Fibroblast of lung (primary cell): ENCODE data around the gene CAMTA1. TPM values are rescaled to one million over a fixed set of nuclear protein-coding genes. Genes with fewer than 3 reads are reported as not detected.

ENCODE experiments used
- DNase-seq, 2 donors: peaks; one replicate each; pipeline versions ENCODE4 v3.0.0 to v3.0.0-alpha.2; 2010; ENCODE audit warnings: low read depth in 2 of 2
- H2AFZ ChIP-seq: 2 replicates; pipeline ENCODE4 v1.5.1; 2012; ENCODE audit warnings: low read length, control low read depth, inconsistent platforms
- H3K27ac ChIP-seq: 2 replicates; pipeline ENCODE4 v1.5.1; 2011; ENCODE audit warnings: low read length, control low read depth; ENCODE audit not compliant: insufficient read depth
- H3K27me3 ChIP-seq: 2 replicates; pipeline ENCODE4 v1.5.1; 2011; ENCODE audit warnings: mild to moderate bottlenecking, low read length; ENCODE audit not compliant: control insufficient read depth, insufficient read depth
- H3K36me3 ChIP-seq: 2 replicates; pipeline ENCODE4 v1.5.1; 2011; ENCODE audit warnings: low read length; ENCODE audit not compliant: control insufficient read depth, insufficient read depth
- H3K4me1 ChIP-seq: 2 replicates; pipeline ENCODE4 v1.5.1; 2011; ENCODE audit warnings: low read length; ENCODE audit not compliant: control insufficient read depth, insufficient read depth; ENCODE audit errors: extremely low read depth
- H3K4me2 ChIP-seq: 2 replicates; pipeline ENCODE4 v1.5.1; 2011; ENCODE audit warnings: low read length, control low read depth; ENCODE audit not compliant: insufficient read depth; ENCODE audit errors: extremely low read depth
- H3K4me3 ChIP-seq, 4 experiments: fragments of 200-600 bp in 1 of 4; sonication (generic) in 1 of 4; replicated peaks in 1 of 4; 2 replicates each; pipeline ENCODE4 v1.5.1; 2011 to 2016; ENCODE audit warnings: low read length in 4 of 4, low read depth in 3 of 4, mild to moderate bottlenecking in 3 of 4, control low read depth in 2 of 4, inconsistent platforms in 1 of 4, mixed read lengths in 1 of 4; ENCODE audit not compliant: insufficient read depth in 1 of 4; ENCODE audit errors: control extremely low read depth in 1 of 4
- H3K79me2 ChIP-seq: 2 replicates; pipeline ENCODE4 v1.5.1; 2012; ENCODE audit warnings: mild to moderate bottlenecking, low read length, inconsistent platforms; ENCODE audit not compliant: control insufficient read depth, insufficient read depth
- H3K9ac ChIP-seq: 2 replicates; pipeline ENCODE4 v1.5.1; 2011; ENCODE audit warnings: mild to moderate bottlenecking, low read length, control low read depth; ENCODE audit not compliant: insufficient read depth
- H3K9me3 ChIP-seq: 2 replicates; pipeline ENCODE4 v1.5.1; 2012; ENCODE audit warnings: low read depth, low read length; ENCODE audit not compliant: control insufficient read depth, insufficient read depth
- H4K20me1 ChIP-seq: 2 replicates; pipeline ENCODE4 v1.5.1; 2011; ENCODE audit warnings: low read length; ENCODE audit not compliant: control insufficient read depth, insufficient read depth; ENCODE audit errors: extremely low read depth
- EZH2 ChIP-seq: IDR thresholded peaks from 2 replicates; pipeline ENCODE4 v1.5.1; 2012; ENCODE audit warnings: low read length, control low read depth, mild to moderate bottlenecking; ENCODE audit errors: missing control alignments
- polyA plus RNA-seq, 2 donors: library from polyadenylated mRNA; depleted of rRNA in 1 of 2; stranded (reverse) in 1 of 2; unstranded in 1 of 2; fragments of >200 nt; gene quantifications; 2 replicates each; pipeline ENCODE4 v1.2.1, GENCODE V29; 2011 to 2012; ENCODE audit warnings: missing spikeins in 1 of 2
- total RNA-seq: library from RNA; depleted of rRNA; stranded (reverse); fragments of >200 nt; gene quantifications from 2 replicates; pipeline ENCODE4 v1.2.1, GENCODE V29; 2014
- TF ChIP-seq, protein P1 (sequence below), 2 donors: IDR thresholded peaks in 1 of 2; conservative IDR thresholded peaks in 1 of 2; 1 replicate in 1 of 2; 2 replicates in 1 of 2; pipeline ENCODE4 v1.5.1; 2011 to 2012; ENCODE audit warnings: low read length in 2 of 2, control low read depth in 1 of 2, inconsistent platforms in 1 of 2, low read depth in 1 of 2, mild to moderate bottlenecking in 1 of 2

CAMTA1 gene
- total and polyA plus RNA-seq, 2 donors (not counting 1 experiment from before 2014, with no cell fraction given) = 47.6 to 86.0 TPM

DNA sequence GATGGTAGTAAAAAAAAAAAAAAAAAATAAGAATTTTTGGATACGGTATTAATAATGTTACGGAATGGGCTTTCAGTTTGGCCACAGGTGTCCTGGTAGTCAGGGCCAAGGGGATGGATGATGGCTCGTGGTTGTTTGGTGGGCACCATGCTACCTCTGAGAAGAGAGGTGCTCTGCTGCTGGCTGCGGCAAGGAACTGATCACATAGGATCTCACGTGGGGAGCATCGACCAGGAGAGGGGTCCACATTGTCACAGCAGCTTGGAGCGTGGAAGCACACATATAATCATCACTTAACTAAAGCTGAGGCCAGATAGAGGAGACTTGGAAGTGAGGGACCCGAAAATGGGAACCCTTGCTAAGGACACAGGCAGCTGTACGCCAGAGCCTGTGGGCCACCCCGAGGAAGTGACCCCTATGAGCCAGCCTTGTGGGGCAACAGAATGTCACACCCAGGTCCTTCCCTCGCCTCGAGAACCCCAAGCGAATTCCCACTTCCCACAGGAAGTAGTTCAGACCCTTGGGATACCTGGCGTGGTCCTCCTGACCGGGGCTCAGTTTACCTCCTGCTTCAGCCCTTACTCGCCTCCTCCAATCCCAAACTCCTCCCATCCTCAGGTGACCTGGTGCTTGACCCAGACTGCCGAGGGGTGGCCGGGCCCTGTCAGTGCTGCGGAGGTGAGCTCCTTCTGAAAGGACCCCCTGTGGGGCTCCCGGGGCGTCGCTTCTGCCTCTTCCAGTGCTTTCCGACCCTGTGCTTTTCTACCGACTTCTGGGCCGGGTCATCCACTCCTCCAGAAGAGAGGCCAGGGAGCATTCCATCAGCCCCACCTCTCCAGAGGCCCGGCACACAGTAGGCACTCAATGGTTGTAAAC lies 222.0 kb downstream of the CAMTA1 start:
- Histone ChIP-seq H3K4me1 (no peaks in the 10 kb centered on the region), H3K27me3 (no peaks in the 10 kb centered on the region)

DNA sequence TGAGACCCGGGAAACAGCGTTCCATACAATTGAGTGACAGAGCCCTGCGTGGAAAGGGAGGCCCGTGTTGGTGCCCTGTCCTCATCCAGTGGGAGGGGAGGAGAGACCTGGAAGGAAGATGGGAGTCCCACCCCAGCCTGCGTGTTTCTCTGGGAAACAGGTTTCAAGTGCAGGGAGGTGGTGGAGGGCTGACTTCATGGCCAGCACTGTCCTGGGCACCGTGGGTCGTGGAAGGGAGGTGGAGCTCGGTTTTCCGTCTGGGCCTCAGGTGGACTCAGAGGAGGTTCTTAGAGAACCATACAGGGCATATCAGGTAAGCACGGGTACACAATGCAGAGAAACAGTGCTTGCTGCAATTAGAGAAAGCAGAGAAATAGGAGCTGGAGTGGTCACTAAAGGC lies 222.6 kb downstream of the CAMTA1 start:
- DNase-seq = no peak
- no peaks in the 10 kb centered on the region for H3K4me1 ChIP-seq
- no peaks in the 10 kb centered on the region for H4K20me1 ChIP-seq
- no peak for TF ChIP-seq EZH2
- TF ChIP-seq, protein P1, sequence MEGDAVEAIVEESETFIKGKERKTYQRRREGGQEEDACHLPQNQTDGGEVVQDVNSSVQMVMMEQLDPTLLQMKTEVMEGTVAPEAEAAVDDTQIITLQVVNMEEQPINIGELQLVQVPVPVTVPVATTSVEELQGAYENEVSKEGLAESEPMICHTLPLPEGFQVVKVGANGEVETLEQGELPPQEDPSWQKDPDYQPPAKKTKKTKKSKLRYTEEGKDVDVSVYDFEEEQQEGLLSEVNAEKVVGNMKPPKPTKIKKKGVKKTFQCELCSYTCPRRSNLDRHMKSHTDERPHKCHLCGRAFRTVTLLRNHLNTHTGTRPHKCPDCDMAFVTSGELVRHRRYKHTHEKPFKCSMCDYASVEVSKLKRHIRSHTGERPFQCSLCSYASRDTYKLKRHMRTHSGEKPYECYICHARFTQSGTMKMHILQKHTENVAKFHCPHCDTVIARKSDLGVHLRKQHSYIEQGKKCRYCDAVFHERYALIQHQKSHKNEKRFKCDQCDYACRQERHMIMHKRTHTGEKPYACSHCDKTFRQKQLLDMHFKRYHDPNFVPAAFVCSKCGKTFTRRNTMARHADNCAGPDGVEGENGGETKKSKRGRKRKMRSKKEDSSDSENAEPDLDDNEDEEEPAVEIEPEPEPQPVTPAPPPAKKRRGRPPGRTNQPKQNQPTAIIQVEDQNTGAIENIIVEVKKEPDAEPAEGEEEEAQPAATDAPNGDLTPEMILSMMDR (conservative IDR thresholded peaks at IDR 0.05 in 1 of 2, IDR thresholded peaks at IDR 0.05 in 1 of 2; ENCODE audit: low read depth in 1 of 2, low read length in 2 of 2) = no peak
- no peak overlapping the region for H2AFZ ChIP-seq
- H3K9me3 ChIP-seq = no peaks in the 10 kb centered on the region
- no peak overlapping the region for H3K4me2 ChIP-seq
- no peaks in the 10 kb centered on the region for H3K27me3 ChIP-seq
- no peak overlapping the region for H3K9ac ChIP-seq
- H3K4me3 ChIP-seq = no peak overlapping the region
- no peaks in the 10 kb centered on the region for H3K79me2 ChIP-seq
- H3K36me3 ChIP-seq = no peaks in the 10 kb centered on the region
- H3K27ac ChIP-seq = no peak overlapping the region

More for the DNA sequence above, 222.0 kb downstream of the CAMTA1 start:
- Histone ChIP-seq H3K36me3 (no peaks in the 10 kb centered on the region), H3K9me3 (no peaks in the 10 kb centered on the region), H3K4me3 (no peak overlapping the region), H3K79me2 (no peaks in the 10 kb centered on the region), H2AFZ (no peak overlapping the region), H3K27ac (no peak overlapping the region), H3K4me2 (no peak overlapping the region), H3K9ac (no peak overlapping the region), H4K20me1 (no peaks in the 10 kb centered on the region)
- TF ChIP-seq EZH2 = no peak
- DNase-seq = no peak

DNA sequence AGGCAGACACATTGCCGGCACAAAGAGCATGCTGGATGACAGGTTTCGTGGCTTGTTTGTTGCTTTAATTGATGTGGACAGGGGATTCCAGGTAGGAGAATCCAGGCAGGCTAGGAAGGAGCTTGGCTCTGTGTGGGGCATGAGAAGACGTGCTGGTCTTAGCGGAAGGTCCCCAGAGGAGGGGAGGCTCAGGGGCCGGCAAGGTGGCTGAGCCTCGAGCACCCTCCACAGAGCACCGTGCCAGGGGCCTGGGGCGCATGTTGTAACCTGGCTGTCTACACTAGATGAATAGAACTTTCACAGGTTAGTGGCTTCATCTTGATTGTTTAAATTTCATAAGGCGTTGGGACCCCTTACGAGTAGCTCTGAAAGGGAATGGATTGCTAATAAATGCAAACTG lies 223.1 kb downstream of the CAMTA1 start:
- H3K9me3 ChIP-seq = no peaks in the 10 kb centered on the region
- H3K4me2 ChIP-seq = no peak overlapping the region
- TF ChIP-seq, protein P1 (conservative IDR thresholded peaks at IDR 0.05 in 1 of 2, IDR thresholded peaks at IDR 0.05 in 1 of 2; ENCODE audit: low read depth in 1 of 2, low read length in 2 of 2) = no peak
- no peak for TF ChIP-seq EZH2
- no peak overlapping the region for H3K4me3 ChIP-seq
- no peaks in the 10 kb centered on the region for H4K20me1 ChIP-seq
- H3K9ac ChIP-seq = no peak overlapping the region
- H3K36me3 ChIP-seq = no peaks in the 10 kb centered on the region
- no peaks in the 10 kb centered on the region for H3K27me3 ChIP-seq
- no peak overlapping the region for H2AFZ ChIP-seq
- H3K27ac ChIP-seq = no peak overlapping the region
- H3K4me1 ChIP-seq = no peaks in the 10 kb centered on the region
- DNase-seq = no peak
- H3K79me2 ChIP-seq = no peaks in the 10 kb centered on the region
